HEK293 (cell line): ENCODE results near the gene BTBD17.
A peak's percentile ranks its signal among the peaks of the same experiment; 100 is the strongest.

Experiments used
- CTCF ChIA-PET: fragments of 350-600 bp; formaldehyde crosslinking; extraction: SDS; loops from one replicate; lab custom pipeline; 2021; ENCODE audit warnings: antibody characterized with exemption; lab: Yijun Ruan, JAX
- POLR2A ChIA-PET: fragments of 300-600 bp; formaldehyde crosslinking; extraction: SDS; loops from one replicate; lab custom pipeline; 2020; ENCODE audit warnings: antibody characterized with exemption, inconsistent platforms; lab: Yijun Ruan, JAX
- H3K27ac ChIP-seq: fragments of 200-500 bp; sonication (Bioruptor generic); 2 replicates; pipeline ENCODE4 v1.5.1; 2014; ENCODE audit warnings: low read depth, low read length, control low read depth, inconsistent platforms; ENCODE audit errors: extremely low read depth
- H3K36me3 ChIP-seq, 2 experiments: fragments of 200-500 bp in 1 of 2; sonication (Bioruptor generic) in 1 of 2; 1 replicate in 1 of 2; 2 replicates in 1 of 2; pipeline ENCODE4 v1.5.1; 2014 to 2017; ENCODE audit warnings: inconsistent platforms in 2 of 2, low read length in 2 of 2; ENCODE audit not compliant: control insufficient read depth in 2 of 2, insufficient read depth in 1 of 2
- H3K4me1 ChIP-seq: fragments of 200-500 bp; sonication (Bioruptor generic); 2 replicates; pipeline ENCODE4 v1.5.1; 2014; ENCODE audit warnings: mild to moderate bottlenecking, low read length, inconsistent platforms; ENCODE audit not compliant: control insufficient read depth, insufficient read depth
- H3K4me3 ChIP-seq: 2 replicates; pipeline ENCODE4 v1.5.1; 2011; ENCODE audit warnings: low read depth, mild to moderate bottlenecking, control low read depth, low read length, moderate library complexity
- H3K9me3 ChIP-seq: fragments of 200-500 bp; sonication (Bioruptor generic); 2 replicates; pipeline ENCODE4 v1.5.1; 2014; ENCODE audit warnings: low read depth, low read length, inconsistent platforms; ENCODE audit not compliant: control insufficient read depth, insufficient read depth
- HOXA7 ChIP-seq: sonication (generic); formaldehyde crosslinking; IDR thresholded peaks from 2 replicates; pipeline ENCODE4 v1.8.1; 2022; ENCODE audit warnings: missing genetic modification reagents, borderline replicate concordance
- KLF10 ChIP-seq: fragments of 450-650 bp; IDR thresholded peaks from 2 replicates; pipeline ENCODE4 v1.5.1; 2018; ENCODE audit warnings: missing biosample characterization, mild to moderate bottlenecking, missing genetic modification characterization
- SP7 ChIP-seq: fragments of 450-650 bp; formaldehyde crosslinking; IDR thresholded peaks from 2 replicates; pipeline ENCODE4 v1.5.1; 2016; ENCODE audit warnings: missing biosample characterization, missing genetic modification characterization
- TRIM28 ChIP-seq: IDR thresholded peaks from 2 replicates; pipeline ENCODE4 v1.6.1; 2011; ENCODE audit warnings: low read length, control low read depth, borderline replicate concordance
- ZBTB44 ChIP-seq: fragments of 450-650 bp; IDR thresholded peaks from 2 replicates; pipeline ENCODE4 v1.5.1; 2018; ENCODE audit warnings: missing biosample characterization, mild to moderate bottlenecking, missing genetic modification characterization
- ZNF138 ChIP-seq: fragments of 450-650 bp; formaldehyde crosslinking; IDR thresholded peaks from 2 replicates; pipeline ENCODE4 v1.5.1; 2016; ENCODE audit warnings: missing biosample characterization, missing genetic modification characterization, borderline replicate concordance
- ZNF155 ChIP-seq: fragments of 450-650 bp; formaldehyde crosslinking; IDR thresholded peaks from 2 replicates; pipeline ENCODE4 v1.5.1; 2016; ENCODE audit warnings: missing biosample characterization, missing genetic modification characterization
- ZNF239 ChIP-seq: fragments of 450-650 bp; formaldehyde crosslinking; IDR thresholded peaks from 2 replicates; pipeline ENCODE4 v1.5.1; 2016; ENCODE audit warnings: missing biosample characterization, missing genetic modification characterization
- ZNF266 ChIP-seq: fragments of 450-650 bp; formaldehyde crosslinking; IDR thresholded peaks from 2 replicates; pipeline ENCODE4 v1.5.1; 2016; ENCODE audit warnings: missing biosample characterization, missing genetic modification characterization, low read depth
- ZNF416 ChIP-seq: fragments of 450-650 bp; formaldehyde crosslinking; IDR thresholded peaks from 2 replicates; pipeline ENCODE4 v1.5.1; 2016; ENCODE audit warnings: missing biosample characterization, missing genetic modification characterization
- ZNF654 ChIP-seq: fragments of 450-650 bp; formaldehyde crosslinking; IDR thresholded peaks from 2 replicates; pipeline ENCODE4 v1.5.1; 2016; ENCODE audit warnings: low read depth, missing biosample characterization, missing genetic modification characterization
- ZNF660 ChIP-seq: fragments of 450-650 bp; IDR thresholded peaks from 2 replicates; pipeline ENCODE4 v1.5.1; 2018; ENCODE audit warnings: missing biosample characterization, mild to moderate bottlenecking, missing genetic modification characterization
- ZNF768 ChIP-seq: fragments of 450-650 bp; formaldehyde crosslinking; IDR thresholded peaks from 2 replicates; pipeline ENCODE4 v1.5.1; 2018; ENCODE audit warnings: missing biosample characterization, mild to moderate bottlenecking, missing genetic modification characterization
- ZNF776 ChIP-seq: fragments of 450-650 bp; formaldehyde crosslinking; IDR thresholded peaks from 2 replicates; pipeline ENCODE4 v1.5.0; 2017; ENCODE audit warnings: missing biosample characterization, missing genetic modification characterization, borderline replicate concordance
- TF ChIP-seq, protein P1 (sequence below): fragments of 450-650 bp; formaldehyde crosslinking; IDR thresholded peaks from 2 replicates; pipeline ENCODE4 v1.5.1; 2017; ENCODE audit warnings: missing biosample characterization, missing genetic modification characterization
- TF ChIP-seq, protein P2 (sequence below): sonication (generic); formaldehyde crosslinking; IDR thresholded peaks from 2 replicates; pipeline ENCODE4 v1.8.1; 2022; ENCODE audit warnings: mild to moderate bottlenecking, moderate library complexity, missing genetic modification reagents
- TF ChIP-seq, protein P3 (sequence below): fragments of 450-650 bp; formaldehyde crosslinking; IDR thresholded peaks from 2 replicates; pipeline ENCODE4 v1.5.1; 2016; ENCODE audit warnings: missing biosample characterization, missing genetic modification characterization

BTBD17 gene

GRCh38 chr17:74343526-74344284, 18.0 kb downstream of the BTBD17 start:
- ChIA-PET CTCF (interaction anchor here (0.6 kb wide), 1 partner anchor 16 kb away, joined by 3 read pairs; no protein-coding TSS in a partner anchor), POLR2A (no interaction called here)
- Histone ChIP-seq H3K4me1 (no peaks in the 10 kb centered on the region), H3K36me3 (no peaks in the 10 kb centered on the region), H3K27ac (no peak overlapping the region), H3K4me3 (no peak overlapping the region), H3K9me3 (no peaks in the 10 kb centered on the region)
- TF ChIP-seq ZNF155 = no peak
- TF ChIP-seq ZNF266 = no peak
- TF ChIP-seq ZNF416 (tag by site-specific recombination) = no peak
- TF ChIP-seq, all 188 proteins: peak for 0

- Histone ChIP-seq H3K4me3 (no peak overlapping the region), H3K4me1 (no peaks in the 10 kb centered on the region), H3K36me3 (no peaks in the 10 kb centered on the region), H3K27ac (no peak overlapping the region), H3K9me3 (no peaks in the 10 kb centered on the region)
- POLR2A ChIA-PET = no interaction called here
- TF ChIP-seq ZNF660 = no peak
- TF ChIP-seq ZNF768 (tag by site-specific recombination) = peak; percentile 71; the same call in 1 of the 2 replicates
- no peak for TF ChIP-seq SP7 (tag by site-specific recombination)
- CTCF ChIA-PET = interaction anchor here (0.6 kb wide), 1 partner anchor 129 kb away, joined by 3 read pairs; no protein-coding TSS in a partner anchor
Measured at GRCh38 chr17:74343121-74343520, 18.5 kb downstream of the BTBD17 start.

- ChIA-PET CTCF (no interaction called here), POLR2A (no interaction called here)
Measured at GRCh38 chr17:74342224-74342623, 19.4 kb downstream of the BTBD17 start.

More at GRCh38 chr17:74342224-74342623, 19.4 kb downstream of the BTBD17 start:
- TF ChIP-seq, protein P1, sequence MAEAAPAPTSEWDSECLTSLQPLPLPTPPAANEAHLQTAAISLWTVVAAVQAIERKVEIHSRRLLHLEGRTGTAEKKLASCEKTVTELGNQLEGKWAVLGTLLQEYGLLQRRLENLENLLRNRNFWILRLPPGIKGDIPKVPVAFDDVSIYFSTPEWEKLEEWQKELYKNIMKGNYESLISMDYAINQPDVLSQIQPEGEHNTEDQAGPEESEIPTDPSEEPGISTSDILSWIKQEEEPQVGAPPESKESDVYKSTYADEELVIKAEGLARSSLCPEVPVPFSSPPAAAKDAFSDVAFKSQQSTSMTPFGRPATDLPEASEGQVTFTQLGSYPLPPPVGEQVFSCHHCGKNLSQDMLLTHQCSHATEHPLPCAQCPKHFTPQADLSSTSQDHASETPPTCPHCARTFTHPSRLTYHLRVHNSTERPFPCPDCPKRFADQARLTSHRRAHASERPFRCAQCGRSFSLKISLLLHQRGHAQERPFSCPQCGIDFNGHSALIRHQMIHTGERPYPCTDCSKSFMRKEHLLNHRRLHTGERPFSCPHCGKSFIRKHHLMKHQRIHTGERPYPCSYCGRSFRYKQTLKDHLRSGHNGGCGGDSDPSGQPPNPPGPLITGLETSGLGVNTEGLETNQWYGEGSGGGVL (tag by site-specific recombination) = no peak
- no peak for TF ChIP-seq ZNF239
- TF ChIP-seq ZBTB44 (tag by site-specific recombination) = no peak
- TF ChIP-seq, protein P2, sequence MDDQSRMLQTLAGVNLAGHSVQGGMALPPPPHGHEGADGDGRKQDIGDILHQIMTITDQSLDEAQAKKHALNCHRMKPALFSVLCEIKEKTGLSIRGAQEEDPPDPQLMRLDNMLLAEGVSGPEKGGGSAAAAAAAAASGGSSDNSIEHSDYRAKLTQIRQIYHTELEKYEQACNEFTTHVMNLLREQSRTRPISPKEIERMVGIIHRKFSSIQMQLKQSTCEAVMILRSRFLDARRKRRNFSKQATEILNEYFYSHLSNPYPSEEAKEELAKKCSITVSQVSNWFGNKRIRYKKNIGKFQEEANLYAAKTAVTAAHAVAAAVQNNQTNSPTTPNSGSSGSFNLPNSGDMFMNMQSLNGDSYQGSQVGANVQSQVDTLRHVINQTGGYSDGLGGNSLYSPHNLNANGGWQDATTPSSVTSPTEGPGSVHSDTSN (CRISPR knock-in tag) = no peak
- TF ChIP-seq ZNF654 (tag by site-specific recombination) = no peak
- no peak for TF ChIP-seq ZNF138 (tag by site-specific recombination)
- TF ChIP-seq ZNF776 (tag by site-specific recombination) = no peak
- no peak for TF ChIP-seq KLF10 (tag by site-specific recombination)
- no peak for TF ChIP-seq TRIM28
- TF ChIP-seq, protein P3, sequence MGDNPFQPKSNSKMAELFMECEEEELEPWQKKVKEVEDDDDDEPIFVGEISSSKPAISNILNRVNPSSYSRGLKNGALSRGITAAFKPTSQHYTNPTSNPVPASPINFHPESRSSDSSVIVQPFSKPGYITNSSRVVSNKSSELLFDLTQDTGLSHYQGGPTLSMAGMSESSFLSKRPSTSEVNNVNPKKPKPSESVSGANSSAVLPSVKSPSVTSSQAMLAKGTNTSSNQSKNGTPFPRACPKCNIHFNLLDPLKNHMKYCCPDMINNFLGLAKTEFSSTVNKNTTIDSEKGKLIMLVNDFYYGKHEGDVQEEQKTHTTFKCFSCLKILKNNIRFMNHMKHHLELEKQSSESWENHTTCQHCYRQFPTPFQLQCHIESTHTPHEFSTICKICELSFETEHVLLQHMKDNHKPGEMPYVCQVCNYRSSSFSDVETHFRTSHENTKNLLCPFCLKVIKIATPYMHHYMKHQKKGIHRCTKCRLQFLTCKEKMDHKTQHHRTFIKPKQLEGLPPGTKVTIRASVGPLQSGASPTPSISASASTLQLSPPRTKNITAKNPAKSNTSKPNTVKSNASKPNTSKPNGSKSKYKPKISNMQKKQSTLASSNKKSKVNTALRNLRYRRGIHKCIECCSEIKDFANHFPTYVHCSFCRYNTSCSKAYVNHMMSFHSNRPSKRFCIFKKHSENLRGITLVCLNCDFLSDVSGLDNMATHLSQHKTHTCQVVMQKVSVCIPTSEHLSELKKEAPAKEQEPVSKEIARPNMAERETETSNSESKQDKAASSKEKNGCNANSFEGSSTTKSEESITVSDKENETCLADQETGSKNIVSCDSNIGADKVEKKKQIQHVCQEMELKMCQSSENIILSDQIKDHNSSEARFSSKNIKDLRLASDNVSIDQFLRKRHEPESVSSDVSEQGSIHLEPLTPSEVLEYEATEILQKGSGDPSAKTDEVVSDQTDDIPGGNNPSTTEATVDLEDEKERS (tag by site-specific recombination) = no peak
- no peak for TF ChIP-seq HOXA7
- Histone ChIP-seq H3K4me1 (no peaks in the 10 kb centered on the region), H3K36me3 (no peaks in the 10 kb centered on the region), H3K9me3 (no peaks in the 10 kb centered on the region), H3K27ac (no peak overlapping the region), H3K4me3 (no peak overlapping the region)
